GM12891 (cell line): ENCODE measurements around the gene H1-8.

Experiments used
- POLR2A ChIP-seq: IDR thresholded peaks from 2 replicates; pipeline ENCODE4 v1.6.1; 2011; ENCODE audit warnings: low read depth, low read length, control low read depth
- POLR2AphosphoS5 ChIP-seq: IDR thresholded peaks from 2 replicates; pipeline ENCODE4 v1.6.1; 2011; ENCODE audit warnings: low read depth, low read length, control low read depth

GRCh38 chr3:129534428-129535027 is 8.4 kb upstream of the H1-8 start:
- TF ChIP-seq POLR2AphosphoS5 (no peak), POLR2A (no peak)
